Small intestine (tissue), 7 donors: Measurements from ENCODE around the gene ACVR1. TPM values are rescaled to one million over a fixed set of nuclear protein-coding genes. Genes with fewer than 3 reads are reported as not detected.
"Not testable (repeated sequence)": the region's sequence is repeated elsewhere in the genome, so short reads cannot be mapped to it uniquely, and the experiment has no call there.

Source experiments
- DNase-seq, 2 donors: peaks; one replicate each; pipeline versions ENCODE4 v3.0.0 to v3.0.0-alpha.2; 2013
- FAIRE-seq: peaks from 2 replicates; lab custom pipeline; 2012; peaks lifted over from hg19 to GRCh38; lab: Jason Lieb, UNC
- H3K27ac ChIP-seq, 3 donors: one replicate each; pipeline ENCODE4 v1.5.1; 2013; ENCODE audit warnings: low read length in 2 of 3, mild to moderate bottlenecking in 2 of 3, control low read depth in 1 of 3, inconsistent platforms in 1 of 3, low read depth in 1 of 3, moderate library complexity in 1 of 3
- H3K27me3 ChIP-seq, 3 donors: one replicate each; pipeline ENCODE4 v1.6.1; 2013; ENCODE audit warnings: low read length in 3 of 3, inconsistent platforms in 1 of 3; ENCODE audit not compliant: control insufficient read depth in 3 of 3, insufficient read depth in 3 of 3
- H3K36me3 ChIP-seq, 3 donors: one replicate each; pipeline ENCODE4 v1.6.1; 2013; ENCODE audit warnings: low read length in 3 of 3, inconsistent platforms in 1 of 3, low read depth in 1 of 3, mild to moderate bottlenecking in 1 of 3, moderate library complexity in 1 of 3; ENCODE audit not compliant: control insufficient read depth in 3 of 3, insufficient read depth in 2 of 3
- H3K4me1 ChIP-seq, 3 donors: one replicate each; pipeline ENCODE4 v1.6.1; 2013; ENCODE audit warnings: low read length in 2 of 3, inconsistent platforms in 1 of 3, low read depth in 1 of 3, mild to moderate bottlenecking in 1 of 3, moderate library complexity in 1 of 3; ENCODE audit not compliant: control insufficient read depth in 3 of 3, insufficient read depth in 2 of 3
- H3K4me3 ChIP-seq, 3 donors: one replicate each; pipeline ENCODE4 v1.5.1; 2013; ENCODE audit warnings: low read length in 3 of 3, control low read depth in 1 of 3, inconsistent platforms in 1 of 3, low read depth in 1 of 3, mild to moderate bottlenecking in 1 of 3, moderate library complexity in 1 of 3
- H3K9me3 ChIP-seq, 2 donors: one replicate each; pipeline ENCODE4 v1.6.1; 2013; ENCODE audit warnings: low read depth in 1 of 2, low read length in 1 of 2; ENCODE audit not compliant: control insufficient read depth in 2 of 2, insufficient read depth in 1 of 2
- WGBS, 3 donors: extraction: QIAGEN DNeasy Blood & Tissue Kit; methylation state at CpG; one replicate each; pipeline ENCODE4 v1.1.7; 2013; 5-methylcytosine and 5-hydroxymethylcytosine counted together
- polyA plus RNA-seq, 4 donors: library from polyadenylated mRNA; stranded (reverse) in 3 of 4; unstranded in 1 of 4; fragments of 200-250 nt in 3 of 4; fragments of 120-200 nt in 1 of 4; gene quantifications; one replicate each; pipeline versions ENCODE4 v1.2.1 to v1.2.3, GENCODE V29; 2013
- donor health status: healthy with polysubstance abuse.
- donor health status: control.
- donor health status: control.
- donor health status: Bipolar disorder and iron deficiency.
- donor health status: healthy.

Gene ACVR1
- polyA plus RNA-seq, 4 donors = 2.2 to 19.6 (median 8.4) TPM

DNA sequence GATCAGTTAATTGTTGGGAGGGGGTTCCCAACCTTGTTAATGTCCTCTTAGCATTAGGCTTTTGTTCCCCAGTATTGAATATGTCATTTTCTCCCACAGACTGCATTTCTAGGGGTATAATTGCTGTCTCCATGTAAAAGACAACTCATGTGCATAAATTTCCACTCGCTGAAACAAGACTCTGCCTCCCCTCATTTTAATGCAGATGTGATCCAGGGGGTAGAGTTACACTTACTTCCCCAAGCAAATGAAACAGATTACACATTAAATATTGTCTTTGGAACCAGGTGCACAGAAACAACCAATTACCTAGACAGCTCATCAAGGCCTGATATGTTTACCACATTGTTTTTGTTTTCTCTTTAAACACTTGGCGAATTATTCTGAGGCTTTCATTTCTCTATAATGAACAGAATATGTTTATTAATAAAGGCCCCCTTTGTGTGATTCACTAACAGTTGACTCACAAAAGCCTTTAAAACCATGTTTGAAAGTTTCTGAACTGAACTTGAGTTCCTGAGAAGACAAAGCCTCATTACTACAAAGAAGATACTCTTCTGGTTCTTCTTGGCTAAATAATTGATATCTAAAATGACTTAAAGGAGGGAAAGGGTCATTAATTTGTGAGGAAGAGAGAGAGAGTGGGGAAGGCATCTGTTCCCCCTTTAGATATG, 15.0 kb upstream of the ACVR1 start:
- Histone ChIP-seq H3K9me3 (no peaks in the 10 kb centered on the region), H3K27me3 (no peaks in the 10 kb centered on the region), H3K27ac (no peak overlapping the region), H3K36me3 (no peaks in the 10 kb centered on the region), H3K4me3 (no peak overlapping the region), H3K4me1 (no peaks in the 10 kb centered on the region)
- no peak for DNase-seq
- no peak for FAIRE-seq
- 86 to 93% (median 89%) methylated on average over 2 of the region's 2 CpGs for WGBS, 3 donors

DNA sequence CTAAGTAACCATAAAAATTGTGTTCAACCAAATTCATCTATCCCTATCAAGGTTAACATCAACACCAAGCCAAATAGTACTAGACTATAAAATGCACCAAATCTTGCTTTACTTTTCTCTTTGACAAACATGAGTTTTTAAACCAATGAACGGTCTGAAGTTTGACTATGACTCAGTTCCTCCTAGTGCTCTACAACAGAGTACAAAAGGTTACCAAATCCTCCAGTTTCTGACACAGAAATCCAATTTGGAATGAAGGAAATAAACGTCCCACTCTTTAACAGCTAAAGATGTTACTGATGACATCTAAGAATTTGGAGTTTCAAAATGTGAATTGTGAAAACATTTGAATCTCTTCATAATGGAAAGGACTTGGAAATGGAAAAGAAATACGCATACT, 11.8 kb upstream of the ACVR1 start:
- Histone ChIP-seq H3K4me1 (no peaks in the 10 kb centered on the region), H3K27ac (no peak overlapping the region), H3K9me3 (no peaks in the 10 kb centered on the region), H3K4me3 (no peak overlapping the region), H3K27me3 (no peaks in the 10 kb centered on the region), H3K36me3 (no peaks in the 10 kb centered on the region)
- FAIRE-seq (no peak), DNase-seq (no peak)
- 74 to 82% (median 79%) methylated on average over 3 of the region's 3 CpGs for WGBS, 3 donors

DNA sequence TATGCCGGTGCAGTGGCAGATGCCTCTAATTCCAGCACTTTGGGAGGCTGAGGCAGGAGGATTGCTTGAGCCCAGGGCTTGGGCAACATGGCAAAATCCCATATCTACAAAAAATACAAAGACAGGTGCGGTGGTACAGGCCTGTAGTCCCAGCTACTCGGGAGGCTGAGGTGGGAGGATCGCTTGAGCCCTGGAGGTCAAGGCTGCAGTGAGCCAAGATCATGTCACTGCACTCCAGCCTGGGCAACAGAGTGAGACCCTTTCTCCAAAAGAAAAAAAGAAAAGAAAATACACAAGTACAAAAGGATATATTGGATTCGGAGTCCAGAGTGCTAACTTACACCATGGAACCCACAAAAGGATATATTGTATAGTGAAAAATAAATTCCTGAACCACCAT, 8.4 kb upstream of the ACVR1 start:
- H3K36me3 ChIP-seq, H3K27me3 ChIP-seq, H3K9me3 ChIP-seq, FAIRE-seq, H3K27ac ChIP-seq, DNase-seq, H3K4me3 ChIP-seq, H3K4me1 ChIP-seq: not testable (repeated sequence)
- 74 to 75% (median 74%) methylated on average over 5 of the region's 5 CpGs for WGBS, 3 donors

DNA sequence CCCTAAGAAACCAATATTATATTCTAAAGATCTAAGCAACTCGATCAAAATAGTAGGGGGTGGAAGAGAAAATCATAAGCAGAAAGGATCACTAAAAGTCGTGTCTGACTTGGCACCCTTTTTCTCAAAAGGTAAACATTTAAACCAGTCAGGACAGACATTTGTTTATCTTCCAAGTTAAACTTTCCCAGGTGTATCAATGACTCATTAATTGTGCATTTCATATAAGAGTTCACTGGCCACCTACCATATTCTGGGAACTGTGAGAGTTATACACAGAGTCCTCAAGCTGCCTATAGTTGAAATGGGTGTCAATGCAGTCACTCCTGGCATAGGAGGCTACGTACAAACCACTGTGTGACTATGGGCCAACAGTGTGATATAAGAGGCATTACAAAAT, 4.8 kb upstream of the ACVR1 start:
- 42 to 66% (median 64%) methylated on average over 3 of the region's 3 CpGs for WGBS, 3 donors
- Histone ChIP-seq H3K27ac (no peak overlapping the region), H3K9me3 (no peaks in the 10 kb centered on the region), H3K36me3 (no peaks in the 10 kb centered on the region), H3K4me3 (no peak overlapping the region), H3K4me1 (peaks cover 0 to 7% (median 3%) of the 10 kb centered on the region in 3 donors), H3K27me3 (no peaks in the 10 kb centered on the region)
- DNase-seq = peak in 1 of 2 donors; percentile 52
- no peak for FAIRE-seq

DNA sequence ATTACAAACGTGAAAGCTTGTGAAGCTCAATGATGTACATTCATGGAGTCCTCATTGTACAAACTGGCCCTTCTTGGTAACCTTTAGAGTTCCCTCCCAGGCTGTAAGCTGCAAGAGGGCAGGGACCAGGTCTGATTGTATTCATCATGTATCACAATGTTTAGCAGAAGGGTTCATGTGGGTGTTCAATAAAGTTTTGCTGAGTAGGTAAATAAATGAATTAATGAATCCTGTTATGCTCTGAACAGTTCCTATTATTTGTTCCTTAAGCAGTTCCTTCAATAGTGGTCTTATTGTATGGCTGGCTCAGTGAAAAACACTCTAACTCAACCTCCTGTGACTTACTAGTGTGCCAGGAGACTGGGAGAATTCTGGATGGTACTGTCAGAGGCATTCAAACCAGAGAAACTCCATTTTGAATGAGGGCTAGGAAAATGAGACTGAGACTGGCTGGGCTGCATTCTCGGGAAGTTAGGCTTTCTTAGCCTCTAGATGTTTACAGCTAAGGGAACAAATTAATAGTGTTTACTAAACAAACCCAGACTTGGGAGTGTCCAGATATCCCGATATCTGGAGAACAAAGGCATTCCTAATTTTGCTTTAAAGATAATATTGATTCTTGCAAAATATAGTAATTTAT, 1.8 kb upstream of the ACVR1 start:
- DNase-seq = no peak
- WGBS, 3 donors = 64 to 71% (median 71%) methylated on average over 3 of the region's 3 CpGs

DNA sequence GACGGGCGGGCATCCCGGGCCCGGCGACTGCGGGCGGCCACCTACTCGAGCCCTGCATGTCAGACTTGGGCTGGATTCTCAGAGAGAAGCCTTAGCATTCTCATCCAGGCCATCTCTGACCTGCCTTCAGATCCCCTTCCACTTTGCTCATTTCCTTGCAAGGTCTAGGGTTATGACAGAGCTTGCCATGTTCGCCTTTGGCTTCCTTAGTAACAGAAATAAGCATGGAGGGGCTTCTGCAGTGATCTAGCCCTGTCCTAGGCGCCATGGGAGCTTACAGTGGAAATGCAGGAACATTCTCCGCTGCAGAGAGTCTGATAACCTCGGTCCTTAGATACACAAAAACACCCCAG, 632 bp upstream of the ACVR1 start:
- FAIRE-seq (no peak), DNase-seq (no peak)
- Histone ChIP-seq H3K27ac (peak overlapping the region; percentile 82 to 86 (median 85)), H3K9me3 (no peaks in the 10 kb centered on the region), H3K4me1 (peaks cover 5 to 20% (median 14%) of the 10 kb centered on the region in 3 donors), H3K4me3 (peak overlapping the region; percentile 57 to 90 (median 82)), H3K36me3 (no peaks in the 10 kb centered on the region), H3K27me3 (no peaks in the 10 kb centered on the region)
- WGBS, 3 donors = 1 to 7% (median 1%) methylated on average over 8 to 12 of the region's 12 CpGs

More for the DNA sequence above, 1.8 kb upstream of the ACVR1 start:
- no peak for FAIRE-seq
- H3K27ac ChIP-seq = no peak overlapping the region
- peaks cover 5 to 14% (median 13%) of the 10 kb centered on the region in 3 donors for H3K4me1 ChIP-seq
- no peaks in the 10 kb centered on the region for H3K9me3 ChIP-seq
- H3K36me3 ChIP-seq = no peaks in the 10 kb centered on the region
- H3K4me3 ChIP-seq = no peak overlapping the region
- no peaks in the 10 kb centered on the region for H3K27me3 ChIP-seq

DNA sequence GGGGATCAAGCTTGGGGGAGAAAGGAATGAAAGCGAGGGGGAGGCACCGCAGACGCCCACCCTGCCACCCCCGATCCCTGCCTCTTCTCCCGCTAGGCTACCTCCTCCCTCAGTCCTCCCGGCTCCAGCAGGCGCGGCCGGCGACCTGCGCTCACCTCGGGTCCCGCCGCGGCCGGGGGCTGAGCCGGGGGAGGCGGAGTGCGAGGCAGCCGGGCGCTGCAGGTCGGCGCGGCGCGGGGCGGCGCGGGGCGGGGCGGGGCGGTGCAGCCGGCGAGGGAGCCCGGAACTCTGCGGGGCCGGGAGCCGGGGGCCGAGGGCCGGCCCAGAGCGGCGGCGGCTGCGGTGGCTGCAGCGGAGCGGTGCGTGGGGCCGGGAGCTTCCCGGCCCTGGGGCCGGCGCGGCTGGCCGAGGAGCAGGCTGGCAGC, 477 bp downstream of the ACVR1 start:
- Histone ChIP-seq H3K36me3 (no peaks in the 10 kb centered on the region), H3K27ac (peak overlapping the region; percentile 79 to 88 (median 82)), H3K4me1 (peaks cover 5 to 20% (median 14%) of the 10 kb centered on the region in 3 donors), H3K27me3 (no peaks in the 10 kb centered on the region), H3K9me3 (no peaks in the 10 kb centered on the region), H3K4me3 (peak overlapping the region; percentile 74 to 90 (median 82))
- DNase-seq (peak; percentile 50 to 89), FAIRE-seq (no peak)
- WGBS, 3 donors = 0 to 1% (median 0%) methylated on average over 29 to 53 of the region's 53 CpGs

DNA sequence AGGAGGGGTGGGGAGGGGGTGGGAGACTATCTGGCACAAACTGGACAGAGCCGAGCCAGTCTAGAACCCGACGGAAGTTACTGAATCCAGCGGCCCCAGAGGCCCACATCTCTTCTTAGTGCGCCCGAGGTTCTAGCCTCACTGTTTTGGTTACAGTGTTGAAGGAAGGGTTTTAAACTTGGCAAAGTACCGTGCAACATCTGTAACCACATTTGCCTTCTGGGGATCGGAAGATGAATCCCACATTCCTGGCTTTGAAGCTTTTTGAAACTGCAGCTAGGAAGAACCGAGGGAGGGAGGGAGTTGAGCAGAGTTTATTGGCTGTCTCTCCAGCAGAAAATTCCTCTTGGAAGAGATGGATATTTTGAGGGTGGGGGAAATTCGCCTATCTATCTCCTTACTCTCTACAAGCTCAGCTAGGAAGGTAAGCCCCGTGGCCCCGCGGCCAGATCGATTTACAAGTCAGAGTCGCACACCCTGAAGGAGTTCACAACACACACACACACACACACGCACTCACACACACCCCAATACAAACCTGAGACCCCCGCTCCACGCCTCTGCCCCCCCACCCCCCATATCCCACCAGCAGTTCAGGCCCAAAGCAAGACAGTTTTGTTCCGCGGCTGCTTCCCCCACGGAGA, 1.0 kb downstream of the ACVR1 start:
- no peak for FAIRE-seq
- DNase-seq = peak; percentile 38 to 62
- no peaks in the 10 kb centered on the region for H3K9me3 ChIP-seq
- peak overlapping the region; percentile 79 to 83 (median 82) for H3K27ac ChIP-seq
- no peaks in the 10 kb centered on the region for H3K27me3 ChIP-seq
- WGBS, 3 donors = 1 to 4% (median 3%) methylated on average over 21 of the region's 21 CpGs
- H3K36me3 ChIP-seq = no peaks in the 10 kb centered on the region
- H3K4me1 ChIP-seq = peaks cover 5 to 20% (median 14%) of the 10 kb centered on the region in 3 donors
- peak overlapping the region; percentile 74 to 90 (median 82) for H3K4me3 ChIP-seq
